HCT116 (cell line): ENCODE results near the gene LTB4R. TPM values are rescaled to one million over a fixed set of nuclear protein-coding genes. Genes with fewer than 3 reads are reported as not detected.
A peak's percentile ranks its signal among the peaks of the same experiment; 100 is the strongest.

Experiments used
- ATAC-seq: fragments of 200-7000 bp; cut with Tn5 transposase; 2 replicates; pipeline ENCODE4 v1.9.1; 2020; ENCODE audit warnings: mild to moderate bottlenecking, moderate library complexity
- BruUV-seq: library from RNA; stranded (reverse); fragments of 400-500 nt; replicated peaks from 2 replicates; lab custom pipeline; 2021; lab: Mats Ljungman, UMichigan
- CTCF ChIA-PET: fragments of 300-600 bp; sonication (Branson Sonifier 250); formaldehyde crosslinking; loops from one replicate; lab custom pipeline; 2021; ENCODE audit warnings: antibody characterized with exemption; lab: Charles Lee
- POLR2A ChIA-PET: fragments of 300-600, 350-600 bp; sonication (Branson Sonifier 250); formaldehyde crosslinking; loops from one replicate; lab custom pipeline; 2021; ENCODE audit warnings: antibody characterized with exemption; lab: Charles Lee
- RAD21 ChIA-PET, 2 experiments: fragments of 300-600 bp; sonication (Branson Sonifier 250); formaldehyde crosslinking; loops; one replicate each; lab custom pipeline; 2023; ENCODE audit warnings: low total read pairs in 2 of 2; ENCODE audit not compliant: uncharacterized antibody in 2 of 2, unreplicated experiment in 2 of 2, low non-redundant PET in 1 of 2; lab: Charles Lee
- DNase-seq: peaks from one replicate; pipeline ENCODE4 v3.0.0-alpha.2; 2010; ENCODE audit warnings: low read depth, low spot score
- H2AFZ ChIP-seq: fragments of 200-600 bp; shearing (Covaris generic), sonication (generic); 2 replicates; pipeline ENCODE4 v1.6.1; 2017; ENCODE audit warnings: low read depth, mixed run types, mixed read lengths, antibody characterized with exemption, low read length; ENCODE audit not compliant: poor library complexity, severe bottlenecking
- H3K27ac ChIP-seq: 2 replicates; pipeline ENCODE4 v1.5.1; 2012; ENCODE audit warnings: low read depth, low read length
- H3K27me3 ChIP-seq: fragments of 200-600 bp; sonication (generic); 2 replicates; pipeline ENCODE4 v1.6.1; 2016; ENCODE audit warnings: mixed run types, low read length, mixed read lengths; ENCODE audit not compliant: insufficient read depth
- H3K36me3 ChIP-seq, 2 experiments: fragments of 200-500 bp in 1 of 2; fragments of 200-600 bp in 1 of 2; sonication (Bioruptor generic) in 1 of 2; sonication (generic) in 1 of 2; 2 replicates each; pipeline versions ENCODE4 v1.5.1 to v1.6.1; 2014 to 2016; ENCODE audit warnings: low read length in 2 of 2, inconsistent platforms in 1 of 2, mixed read lengths in 1 of 2, mixed run types in 1 of 2; ENCODE audit not compliant: insufficient read depth in 2 of 2, control insufficient read depth in 1 of 2
- H3K4me1 ChIP-seq, 2 experiments: fragments of 200-600 bp in 1 of 2; sonication (generic) in 1 of 2; 2 replicates each; pipeline versions ENCODE4 v1.5.1 to v1.6.1; 2012 to 2017; ENCODE audit warnings: low read length in 2 of 2, inconsistent platforms in 1 of 2, mild to moderate bottlenecking in 1 of 2, mixed read lengths in 1 of 2, mixed run types in 1 of 2, moderate library complexity in 1 of 2; ENCODE audit not compliant: insufficient read depth in 2 of 2, control insufficient read depth in 1 of 2
- H3K4me2 ChIP-seq: fragments of 200-600 bp; sonication (generic); 2 replicates; pipeline ENCODE4 v1.6.1; 2017; ENCODE audit warnings: mixed run types, low read length, mixed read lengths
- H3K4me3 ChIP-seq, 2 experiments: fragments of 200-600 bp in 1 of 2; sonication (generic) in 1 of 2; replicated peaks in 1 of 2; 2 replicates each; pipeline ENCODE4 v1.5.1; 2011 to 2016; ENCODE audit warnings: low read length in 2 of 2, control low read depth in 1 of 2, low read depth in 1 of 2, mild to moderate bottlenecking in 1 of 2, mixed read lengths in 1 of 2, mixed run types in 1 of 2
- H3K79me2 ChIP-seq: fragments of 200-600 bp; sonication (generic); 2 replicates; pipeline ENCODE4 v1.6.1; 2017; ENCODE audit warnings: mild to moderate bottlenecking, mixed run types, low read length, moderate library complexity, mixed read lengths; ENCODE audit not compliant: insufficient read depth
- H3K9ac ChIP-seq: fragments of 200-600 bp; sonication (generic); 2 replicates; pipeline ENCODE4 v1.6.1; 2016; ENCODE audit warnings: low read length, mixed read lengths
- H3K9me2 ChIP-seq: fragments of 200-600 bp; sonication (generic), shearing (Covaris generic); 2 replicates; pipeline ENCODE4 v1.6.1; 2017; ENCODE audit warnings: mixed run types, mild to moderate bottlenecking, moderate library complexity; ENCODE audit not compliant: insufficient read depth
- H3K9me3 ChIP-seq, 2 experiments: fragments of 200-500 bp in 1 of 2; fragments of 200-600 bp in 1 of 2; sonication (Bioruptor generic) in 1 of 2; sonication (generic) in 1 of 2; 2 replicates each; pipeline ENCODE4 v1.6.1; 2014 to 2017; ENCODE audit warnings: low read length in 2 of 2, mixed read lengths in 2 of 2, inconsistent platforms in 1 of 2, low read depth in 1 of 2, mild to moderate bottlenecking in 1 of 2, mixed run types in 1 of 2, moderate library complexity in 1 of 2; ENCODE audit not compliant: control insufficient read depth in 1 of 2, insufficient read depth in 1 of 2
- H4K20me1 ChIP-seq: fragments of 200-600 bp; sonication (generic), shearing (Covaris generic); 2 replicates; pipeline ENCODE4 v1.6.1; 2017; ENCODE audit warnings: mixed run types, mild to moderate bottlenecking, moderate library complexity; ENCODE audit not compliant: insufficient read depth
- ATF3 ChIP-seq: IDR thresholded peaks from 2 replicates; pipeline ENCODE4 v1.6.1; 2012
- CBX3 ChIP-seq: IDR thresholded peaks from 2 replicates; pipeline ENCODE4 v1.6.1; 2012; ENCODE audit warnings: low read depth
- CEBPB ChIP-seq: IDR thresholded peaks from 2 replicates; pipeline ENCODE4 v1.6.1; 2012; ENCODE audit warnings: low read depth
- CTCF ChIP-seq, 3 experiments: fragments of 200-600 bp in 1 of 3; sonication (generic) in 1 of 3; IDR thresholded peaks in 2 of 3; conservative IDR thresholded peaks in 1 of 3; 2 replicates each; pipeline ENCODE4 v1.5.1; 2012 to 2017; ENCODE audit warnings: low read depth in 2 of 3, low read length in 2 of 3, antibody characterized with exemption in 1 of 3, borderline replicate concordance in 1 of 3, control low read depth in 1 of 3, mild to moderate bottlenecking in 1 of 3, mixed read lengths in 1 of 3, mixed run types in 1 of 3, moderate library complexity in 1 of 3; ENCODE audit not compliant: insufficient read depth in 1 of 3
- EGR1 ChIP-seq: IDR thresholded peaks from 2 replicates; pipeline ENCODE4 v1.6.1; 2012; ENCODE audit warnings: low read depth
- ELF1 ChIP-seq: IDR thresholded peaks from 2 replicates; pipeline ENCODE4 v1.6.1; 2012; ENCODE audit warnings: low read depth, borderline replicate concordance
- EZH2 ChIP-seq: fragments of 200-600 bp; sonication (generic); IDR thresholded peaks from 2 replicates; pipeline ENCODE4 v1.6.1; 2017; ENCODE audit warnings: antibody characterized with exemption, mixed run types
- EZH2phosphoT487 ChIP-seq: fragments of 200-600 bp; IDR thresholded peaks from 2 replicates; pipeline ENCODE4 v1.6.1; 2018; ENCODE audit warnings: antibody characterized with exemption, borderline replicate concordance
- FOSL1 ChIP-seq: IDR thresholded peaks from 2 replicates; pipeline ENCODE4 v1.6.1; 2012; ENCODE audit warnings: low read depth
- JUND ChIP-seq: IDR thresholded peaks from 2 replicates; pipeline ENCODE4 v1.6.1; 2012
- MAX ChIP-seq: IDR thresholded peaks from 2 replicates; pipeline ENCODE4 v1.6.1; 2012
- POLR2A ChIP-seq: IDR thresholded peaks from 2 replicates; pipeline ENCODE4 v1.7.0; 2011; ENCODE audit warnings: borderline replicate concordance; ENCODE audit not compliant: insufficient read depth, insufficient read length; ENCODE audit errors: extremely low read depth
- POLR2AphosphoS5 ChIP-seq: IDR thresholded peaks from 2 replicates; pipeline ENCODE4 v1.6.1; 2011; ENCODE audit warnings: mild to moderate bottlenecking, low read depth, low read length, moderate library complexity
- RAD21 ChIP-seq: IDR thresholded peaks from 2 replicates; pipeline ENCODE4 v1.6.1; 2012; ENCODE audit warnings: low read depth, mild to moderate bottlenecking
- REST ChIP-seq: IDR thresholded peaks from 2 replicates; pipeline ENCODE4 v1.6.1; 2012; ENCODE audit warnings: low read depth
- SIN3A ChIP-seq: IDR thresholded peaks from 2 replicates; pipeline ENCODE4 v1.6.1; 2012; ENCODE audit warnings: low read depth
- SP1 ChIP-seq: IDR thresholded peaks from 2 replicates; pipeline ENCODE4 v1.6.1; 2012; ENCODE audit warnings: low read depth
- SRF ChIP-seq: IDR thresholded peaks from 2 replicates; pipeline ENCODE4 v1.6.1; 2012; ENCODE audit warnings: low read depth
- TCF7L2 ChIP-seq: IDR thresholded peaks from 2 replicates; pipeline ENCODE4 v1.7.0; 2011; ENCODE audit warnings: borderline replicate concordance, inconsistent platforms; ENCODE audit not compliant: insufficient read depth, insufficient read length; ENCODE audit errors: extremely low read depth
- YY1 ChIP-seq: IDR thresholded peaks from 2 replicates; pipeline ENCODE4 v1.6.1; 2011; ENCODE audit warnings: low read length, low read depth, moderate library complexity, mild to moderate bottlenecking; ENCODE audit not compliant: insufficient replicate concordance; ENCODE audit errors: extremely low read depth
- ZFX ChIP-seq: fragments of 450-650 bp; IDR thresholded peaks from 2 replicates; pipeline ENCODE4 v1.6.1; 2017
- ZNF274 ChIP-seq: fragments of 200-500 bp; sonication (Bioruptor generic); IDR thresholded peaks from 2 replicates; pipeline ENCODE4 v1.6.1; 2014; ENCODE audit warnings: mild to moderate bottlenecking, low read depth, low read length, inconsistent platforms
- intact Hi-C: fragments of 100-400 bp; cut with micrococcal nuclease; formaldehyde crosslinking; loops from 2 replicates; pipeline ENCODE4 v1.10.0; 2022
- total RNA-seq: library from RNA; stranded (reverse); gene quantifications from one replicate; pipeline ENCODE4 v1.2.1, GENCODE V29; 2021; ENCODE audit not compliant: unreplicated experiment

The LTB4R gene
- total RNA-seq, 1 experiment from 2014 or later: 14.8 TPM

DNA sequence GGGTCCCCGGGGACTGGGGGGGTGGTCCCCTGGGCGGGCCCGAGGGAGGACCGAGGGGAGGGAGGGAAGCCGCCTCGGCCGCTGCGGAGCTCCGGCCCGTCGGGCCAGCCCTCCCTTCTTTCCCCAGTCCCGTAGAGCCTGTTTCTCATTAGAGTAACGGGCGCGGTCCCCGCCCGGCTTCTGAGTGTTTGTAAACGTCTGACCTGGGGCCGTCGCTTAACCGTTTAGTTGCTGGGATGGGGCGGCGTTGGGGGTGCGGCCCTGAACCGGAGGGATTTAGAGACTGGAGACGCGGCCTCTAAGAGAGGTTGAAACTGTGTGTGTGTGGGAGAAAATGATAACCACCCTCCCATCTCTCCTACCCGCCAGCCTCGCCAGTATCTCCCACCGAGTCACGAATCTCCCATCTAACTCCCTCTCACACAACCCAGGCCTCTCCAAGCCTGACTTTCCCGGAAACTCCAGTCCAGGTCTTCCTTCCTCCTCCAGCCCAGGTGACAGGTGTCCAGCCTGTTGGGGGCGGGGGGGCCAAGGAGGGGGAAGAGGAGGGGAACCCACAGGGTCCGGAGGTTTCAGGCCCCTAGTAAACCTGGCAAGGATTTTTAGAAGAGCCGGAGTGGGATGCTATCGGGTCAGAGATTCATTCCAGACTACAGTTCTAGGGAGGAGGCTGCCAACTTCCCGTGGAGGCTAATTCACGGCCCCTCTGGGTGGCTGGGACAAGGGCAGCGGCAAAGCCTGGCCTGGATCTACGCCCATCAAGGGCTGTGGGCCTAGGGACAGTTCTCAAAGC, 55.6 kb downstream of the LTB4R start:
- CTCF ChIA-PET: interaction anchor here (0.7 to 2.3 kb wide), 11 partner anchors 10 to 125 kb away, joined by 3 to 84 read pairs (median 7); partner anchors contain the start of genes CIDEB, SDR39U1 and TINF2
- intact Hi-C loops: loop anchor here (1.0 kb wide), 2 partner anchors 25 to 34 kb away; no protein-coding TSS in a partner anchor
- DNase-seq: peak; percentile 97
- peak; percentile 29; the same call in 1 of the 2 replicates for TF ChIP-seq SIN3A
- TF ChIP-seq ELF1: no peak
- no peak for TF ChIP-seq RAD21
- peak; percentile 94 for TF ChIP-seq SP1
- peak; percentile 51 for TF ChIP-seq JUND
- TF ChIP-seq SRF: no peak
- TF ChIP-seq EGR1: no peak
- TF ChIP-seq ATF3: no peak
- no peak for TF ChIP-seq CTCF (IDR thresholded peaks at IDR 0.05 in 2 of 3, conservative IDR thresholded peaks at IDR 0.05 in 1 of 3; ENCODE audit: borderline replicate concordance in 1 of 3, insufficient read depth in 1 of 3, low read depth in 2 of 3, low read length in 2 of 3)
- TF ChIP-seq MAX: no peak; the same call in 1 of the 2 replicates
- TF ChIP-seq CEBPB: no peak
- peak; percentile 68 for TF ChIP-seq TCF7L2
- TF ChIP-seq POLR2AphosphoS5: peak; percentile 62
- TF ChIP-seq ZNF274: no peak
- TF ChIP-seq FOSL1: no peak
- no peak for TF ChIP-seq CBX3
- peak; percentile 50 for TF ChIP-seq YY1
- peak; percentile 68 for TF ChIP-seq ZFX
- no peak for TF ChIP-seq REST
- TF ChIP-seq EZH2phosphoT487: no peak
- no peak for TF ChIP-seq POLR2A
- TF ChIP-seq EZH2: no peak

More for the DNA sequence above, 55.6 kb downstream of the LTB4R start:
- RAD21 ChIA-PET: interaction anchor here (0.9 to 2.2 kb wide), 4 partner anchors 33 to 65 kb away, joined by 3 to 18 read pairs (median 6); no protein-coding TSS in a partner anchor
- H3K27ac ChIP-seq: peak overlapping the region; percentile 89
- POLR2A ChIA-PET: interaction anchor here (0.8 to 2.2 kb wide), 6 partner anchors 15 to 1272 kb away, joined by 3 to 33 read pairs (median 4); partner anchors contain the start of genes ACIN1, CBLN3, KHNYN and RNF31
- BruUV-seq: no TSS peak
- ATAC-seq: peak; percentile 77
- no peaks in the 10 kb centered on the region for H3K9me3 ChIP-seq
- H3K27me3 ChIP-seq: no peaks in the 10 kb centered on the region
- peaks cover 15 to 33% of the 10 kb centered on the region in 2 experiments for H3K4me1 ChIP-seq
- peak overlapping the region; percentile 87 for H2AFZ ChIP-seq
- H3K9ac ChIP-seq: peak overlapping the region; percentile 69
- no peaks in the 10 kb centered on the region for H4K20me1 ChIP-seq
- H3K4me2 ChIP-seq: peak overlapping the region; percentile 97
- no peaks in the 10 kb centered on the region for H3K36me3 ChIP-seq
- peak overlapping the region; percentile 55 to 64 for H3K4me3 ChIP-seq
- H3K79me2 ChIP-seq: no peaks in the 10 kb centered on the region
- no peaks in the 10 kb centered on the region for H3K9me2 ChIP-seq
